ENCODE data around the gene KRTAP4-3.

- no peak for TF ChIP-seq CTCF (IDR thresholded peaks at IDR 0.05)
- TF ChIP-seq, protein P1, sequence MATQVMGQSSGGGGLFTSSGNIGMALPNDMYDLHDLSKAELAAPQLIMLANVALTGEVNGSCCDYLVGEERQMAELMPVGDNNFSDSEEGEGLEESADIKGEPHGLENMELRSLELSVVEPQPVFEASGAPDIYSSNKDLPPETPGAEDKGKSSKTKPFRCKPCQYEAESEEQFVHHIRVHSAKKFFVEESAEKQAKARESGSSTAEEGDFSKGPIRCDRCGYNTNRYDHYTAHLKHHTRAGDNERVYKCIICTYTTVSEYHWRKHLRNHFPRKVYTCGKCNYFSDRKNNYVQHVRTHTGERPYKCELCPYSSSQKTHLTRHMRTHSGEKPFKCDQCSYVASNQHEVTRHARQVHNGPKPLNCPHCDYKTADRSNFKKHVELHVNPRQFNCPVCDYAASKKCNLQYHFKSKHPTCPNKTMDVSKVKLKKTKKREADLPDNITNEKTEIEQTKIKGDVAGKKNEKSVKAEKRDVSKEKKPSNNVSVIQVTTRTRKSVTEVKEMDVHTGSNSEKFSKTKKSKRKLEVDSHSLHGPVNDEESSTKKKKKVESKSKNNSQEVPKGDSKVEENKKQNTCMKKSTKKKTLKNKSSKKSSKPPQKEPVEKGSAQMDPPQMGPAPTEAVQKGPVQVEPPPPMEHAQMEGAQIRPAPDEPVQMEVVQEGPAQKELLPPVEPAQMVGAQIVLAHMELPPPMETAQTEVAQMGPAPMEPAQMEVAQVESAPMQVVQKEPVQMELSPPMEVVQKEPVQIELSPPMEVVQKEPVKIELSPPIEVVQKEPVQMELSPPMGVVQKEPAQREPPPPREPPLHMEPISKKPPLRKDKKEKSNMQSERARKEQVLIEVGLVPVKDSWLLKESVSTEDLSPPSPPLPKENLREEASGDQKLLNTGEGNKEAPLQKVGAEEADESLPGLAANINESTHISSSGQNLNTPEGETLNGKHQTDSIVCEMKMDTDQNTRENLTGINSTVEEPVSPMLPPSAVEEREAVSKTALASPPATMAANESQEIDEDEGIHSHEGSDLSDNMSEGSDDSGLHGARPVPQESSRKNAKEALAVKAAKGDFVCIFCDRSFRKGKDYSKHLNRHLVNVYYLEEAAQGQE (IDR thresholded peaks at IDR 0.05; ENCODE audit: insufficient read depth in 1 of 2, low read depth in 2 of 2, low read length in 1 of 2): no peak
- TF ChIP-seq POLR2AphosphoS5 (IDR thresholded peaks at IDR 0.05; ENCODE audit: low read depth, low read length): no peak
- TF ChIP-seq TCF7L2 (IDR thresholded peaks at IDR 0.05; ENCODE audit: low read depth, low read length): no peak
- no peak for TF ChIP-seq SIN3A (IDR thresholded peaks at IDR 0.05; ENCODE audit: borderline replicate concordance, insufficient read depth, low read depth, low read length)
Measured at GRCh38 chr17:41145261-41145660, 22.8 kb downstream of the KRTAP4-3 start.
